Stimulated activated memory B cell treated with anti-CD40 and anti-IgM and Interleukin-4, amounts not matched to agents 10 μg/mL and 1 μg/mL and 100 μg/mL, for 72 hours (primary cell): Measurements from ENCODE around the gene FSIP1.

Experiments
- ATAC-seq: fragments of 150-1000 bp; cut with Tn5 transposase; 2 replicates; pipeline ENCODE4 v1.10.0; 2021
- H3K27ac Mint-ChIP-seq: one replicate; pipeline ENCODE4 v1.8.0; 2022; ENCODE audit warnings: mild to moderate bottlenecking, mixed read lengths
- H3K27me3 Mint-ChIP-seq: one replicate; pipeline ENCODE4 v1.8.0; 2022; ENCODE audit warnings: mixed read lengths
- H3K36me3 Mint-ChIP-seq: one replicate; pipeline ENCODE4 v1.8.0; 2022; ENCODE audit warnings: mixed read lengths
- H3K4me1 Mint-ChIP-seq: one replicate; pipeline ENCODE4 v1.8.0; 2022; ENCODE audit warnings: mixed read lengths
- H3K4me3 Mint-ChIP-seq: one replicate; pipeline ENCODE4 v1.8.0; 2022; ENCODE audit warnings: mild to moderate bottlenecking, moderate library complexity, mixed read lengths
- H3K9me3 Mint-ChIP-seq: one replicate; pipeline ENCODE4 v1.8.0; 2022; ENCODE audit warnings: mixed read lengths

FSIP1 gene

GRCh38 chr15:39646425-39646824, 136.2 kb downstream of the FSIP1 start:
- H3K27me3 Mint-ChIP-seq: no peaks in the 10 kb centered on the region
- H3K4me1 Mint-ChIP-seq: no peaks in the 10 kb centered on the region
- H3K36me3 Mint-ChIP-seq: no peaks in the 10 kb centered on the region
- ATAC-seq: no peak
- H3K27ac Mint-ChIP-seq: no peak overlapping the region
- no peak overlapping the region for H3K4me3 Mint-ChIP-seq
- H3K9me3 Mint-ChIP-seq: no peaks in the 10 kb centered on the region

- Mint-ChIP-seq H3K27ac (no peak overlapping the region), H3K4me1 (no peaks in the 10 kb centered on the region), H3K27me3 (no peaks in the 10 kb centered on the region), H3K36me3 (no peaks in the 10 kb centered on the region), H3K9me3 (no peaks in the 10 kb centered on the region), H3K4me3 (no peak overlapping the region)
- ATAC-seq: peak; percentile 19
Measured at GRCh38 chr15:39645976-39646257, 136.7 kb downstream of the FSIP1 start.

GRCh38 chr15:39645138-39645975, 137.3 kb downstream of the FSIP1 start:
- Mint-ChIP-seq H3K27me3 (peaks cover 5% of the 10 kb centered on the region), H3K27ac (no peak overlapping the region), H3K36me3 (no peaks in the 10 kb centered on the region), H3K4me3 (no peak overlapping the region), H3K9me3 (no peaks in the 10 kb centered on the region), H3K4me1 (no peaks in the 10 kb centered on the region)
- ATAC-seq: peak; percentile 37

GRCh38 chr15:39644136-39644535, 138.5 kb downstream of the FSIP1 start:
- no peak for ATAC-seq
- Mint-ChIP-seq H3K27ac (no peak overlapping the region), H3K4me1 (no peaks in the 10 kb centered on the region), H3K27me3 (peaks cover 8% of the 10 kb centered on the region), H3K4me3 (no peak overlapping the region), H3K36me3 (no peaks in the 10 kb centered on the region), H3K9me3 (no peaks in the 10 kb centered on the region)

GRCh38 chr15:39643727-39644126, 138.9 kb downstream of the FSIP1 start:
- Mint-ChIP-seq H3K9me3 (no peaks in the 10 kb centered on the region), H3K4me1 (no peaks in the 10 kb centered on the region), H3K27ac (no peak overlapping the region), H3K36me3 (no peaks in the 10 kb centered on the region), H3K27me3 (peaks cover 8% of the 10 kb centered on the region), H3K4me3 (no peak overlapping the region)
- no peak for ATAC-seq

- H3K36me3 Mint-ChIP-seq: no peaks in the 10 kb centered on the region
- no peak overlapping the region for H3K27ac Mint-ChIP-seq
- H3K4me3 Mint-ChIP-seq: no peak overlapping the region
- no peak for ATAC-seq
- no peaks in the 10 kb centered on the region for H3K9me3 Mint-ChIP-seq
- H3K27me3 Mint-ChIP-seq: peaks cover 8% of the 10 kb centered on the region
- no peaks in the 10 kb centered on the region for H3K4me1 Mint-ChIP-seq
Measured at GRCh38 chr15:39642011-39642640, 140.5 kb downstream of the FSIP1 start.

GRCh38 chr15:39641191-39641889, 141.3 kb downstream of the FSIP1 start:
- no peak for ATAC-seq
- H3K9me3 Mint-ChIP-seq: no peaks in the 10 kb centered on the region
- no peak overlapping the region for H3K27ac Mint-ChIP-seq
- H3K27me3 Mint-ChIP-seq: peaks cover 8% of the 10 kb centered on the region
- no peaks in the 10 kb centered on the region for H3K4me1 Mint-ChIP-seq
- H3K36me3 Mint-ChIP-seq: no peaks in the 10 kb centered on the region
- H3K4me3 Mint-ChIP-seq: no peak overlapping the region

- H3K4me1 Mint-ChIP-seq: no peaks in the 10 kb centered on the region
- H3K27me3 Mint-ChIP-seq: peaks cover 8% of the 10 kb centered on the region
- no peaks in the 10 kb centered on the region for H3K36me3 Mint-ChIP-seq
- no peak overlapping the region for H3K4me3 Mint-ChIP-seq
- H3K9me3 Mint-ChIP-seq: no peaks in the 10 kb centered on the region
- ATAC-seq: no peak
- no peak overlapping the region for H3K27ac Mint-ChIP-seq
Measured at GRCh38 chr15:39640665-39641064, 142.0 kb downstream of the FSIP1 start.

- Mint-ChIP-seq H3K4me3 (no peak overlapping the region), H3K36me3 (no peaks in the 10 kb centered on the region)
Measured at GRCh38 chr15:39639037-39639436, 143.6 kb downstream of the FSIP1 start.

GRCh38 chr15:39638041-39638440, 144.6 kb downstream of the FSIP1 start:
- no peak overlapping the region for H3K27ac Mint-ChIP-seq

More at GRCh38 chr15:39639037-39639436, 143.6 kb downstream of the FSIP1 start:
- Mint-ChIP-seq H3K27me3 (peaks cover 8% of the 10 kb centered on the region), H3K4me1 (no peaks in the 10 kb centered on the region), H3K9me3 (no peaks in the 10 kb centered on the region), H3K27ac (no peak overlapping the region)
- no peak for ATAC-seq

GRCh38 chr15:39631357-39631756, 151.3 kb downstream of the FSIP1 start:
- Mint-ChIP-seq H3K27ac (no peak overlapping the region), H3K27me3 (no peaks in the 10 kb centered on the region), H3K4me1 (peaks cover 7% of the 10 kb centered on the region), H3K4me3 (no peak overlapping the region), H3K36me3 (no peaks in the 10 kb centered on the region), H3K9me3 (no peaks in the 10 kb centered on the region)
- ATAC-seq: no peak

More at GRCh38 chr15:39638041-39638440, 144.6 kb downstream of the FSIP1 start:
- Mint-ChIP-seq H3K4me3 (no peak overlapping the region), H3K36me3 (no peaks in the 10 kb centered on the region), H3K4me1 (no peaks in the 10 kb centered on the region), H3K9me3 (no peaks in the 10 kb centered on the region), H3K27me3 (peaks cover 8% of the 10 kb centered on the region)
- no peak for ATAC-seq

- H3K4me1 Mint-ChIP-seq: peaks cover 11% of the 10 kb centered on the region
- H3K27ac Mint-ChIP-seq: no peak overlapping the region
- ATAC-seq: no peak
- no peaks in the 10 kb centered on the region for H3K36me3 Mint-ChIP-seq
- no peak overlapping the region for H3K4me3 Mint-ChIP-seq
- H3K9me3 Mint-ChIP-seq: no peaks in the 10 kb centered on the region
- H3K27me3 Mint-ChIP-seq: peaks cover 6% of the 10 kb centered on the region
Measured at GRCh38 chr15:39629906-39630305, 152.7 kb downstream of the FSIP1 start.

- H3K9me3 Mint-ChIP-seq: no peaks in the 10 kb centered on the region
- H3K27ac Mint-ChIP-seq: no peak overlapping the region
- peaks cover 12% of the 10 kb centered on the region for H3K27me3 Mint-ChIP-seq
Measured at GRCh38 chr15:39629371-39629770, 153.3 kb downstream of the FSIP1 start.

GRCh38 chr15:39628546-39629257, 153.9 kb downstream of the FSIP1 start:
- peaks cover 14% of the 10 kb centered on the region for H3K27me3 Mint-ChIP-seq
- no peaks in the 10 kb centered on the region for H3K36me3 Mint-ChIP-seq
- peaks cover 19% of the 10 kb centered on the region for H3K4me1 Mint-ChIP-seq
- no peak for ATAC-seq
- H3K4me3 Mint-ChIP-seq: no peak overlapping the region
- H3K27ac Mint-ChIP-seq: no peak overlapping the region
- H3K9me3 Mint-ChIP-seq: no peaks in the 10 kb centered on the region

More at GRCh38 chr15:39629371-39629770, 153.3 kb downstream of the FSIP1 start:
- no peak for ATAC-seq
- Mint-ChIP-seq H3K36me3 (no peaks in the 10 kb centered on the region), H3K4me1 (peaks cover 17% of the 10 kb centered on the region), H3K4me3 (no peak overlapping the region)

- no peak overlapping the region for H3K4me3 Mint-ChIP-seq
- ATAC-seq: no peak
- peaks cover 19% of the 10 kb centered on the region for H3K4me1 Mint-ChIP-seq
- no peaks in the 10 kb centered on the region for H3K9me3 Mint-ChIP-seq
- no peaks in the 10 kb centered on the region for H3K36me3 Mint-ChIP-seq
- no peak overlapping the region for H3K27ac Mint-ChIP-seq
- peaks cover 17% of the 10 kb centered on the region for H3K27me3 Mint-ChIP-seq
Measured at GRCh38 chr15:39628144-39628508, 154.5 kb downstream of the FSIP1 start.
